IMR-90 (cell line): ENCODE data around the gene ENAH. TPM values are rescaled to one million over a fixed set of nuclear protein-coding genes. Genes with fewer than 3 reads are reported as not detected.

Source experiments
- ATAC-seq: fragments of 200-7000 bp; cut with Tn5 transposase; 2 replicates; pipeline ENCODE4 v1.9.1; 2020; ENCODE audit warnings: low read depth, mild to moderate bottlenecking, moderate library complexity
- BruUV-seq: library from RNA; stranded (reverse); fragments of 400-500 nt; replicated peaks from 2 replicates; lab custom pipeline; 2021; lab: Mats Ljungman, UMichigan
- CTCF ChIA-PET: fragments of 300-600 bp; formaldehyde crosslinking; extraction: SDS; loops from one replicate; lab custom pipeline; 2021; ENCODE audit warnings: antibody characterized with exemption; lab: Yijun Ruan, JAX
- POLR2A ChIA-PET: fragments of 300-600 bp; sonication (Branson Sonifier 250); formaldehyde crosslinking; loops from one replicate; lab custom pipeline; 2022; ENCODE audit warnings: antibody characterized with exemption; ENCODE audit not compliant: unreplicated experiment; lab: Charles Lee
- DNase-seq: peaks from one replicate; pipeline ENCODE4 v3.0.0; 2013
- H2AFZ ChIP-seq: replicated peaks from 2 replicates; pipeline ENCODE3; 2013; ENCODE audit warnings: low read length, mild to moderate bottlenecking; ENCODE audit not compliant: poor library complexity
- H2AK5ac ChIP-seq: 2 replicates; pipeline ENCODE4 v1.6.1; 2013; ENCODE audit warnings: low read depth, low read length, inconsistent platforms
- H2AK9ac ChIP-seq: replicated peaks from 2 replicates; pipeline ENCODE3; 2013; ENCODE audit warnings: mild to moderate bottlenecking, low read depth, low read length, moderate library complexity; ENCODE audit not compliant: poor library complexity
- H2BK120ac ChIP-seq: 2 replicates; pipeline ENCODE4 v1.6.1; 2013; ENCODE audit warnings: low read depth, low read length, inconsistent platforms
- H2BK15ac ChIP-seq: 3 replicates; pipeline ENCODE4 v1.6.1; 2013; ENCODE audit warnings: low read depth, low read length, inconsistent platforms
- H2BK20ac ChIP-seq: 2 replicates; pipeline ENCODE4 v1.6.1; 2013; ENCODE audit warnings: low read depth, mild to moderate bottlenecking, inconsistent platforms, low read length, moderate library complexity
- H2BK5ac ChIP-seq: 2 replicates; pipeline ENCODE4 v1.6.1; 2013; ENCODE audit warnings: mild to moderate bottlenecking, low read depth, low read length, inconsistent platforms; ENCODE audit not compliant: poor library complexity, severe bottlenecking
- H3K14ac ChIP-seq: replicated peaks from 2 replicates; pipeline ENCODE4 v1.6.1; 2013; ENCODE audit warnings: low read depth, low read length, inconsistent platforms
- H3K18ac ChIP-seq: 2 replicates; pipeline ENCODE4 v1.6.1; 2013; ENCODE audit warnings: low read depth, low read length, control low read depth
- H3K23ac ChIP-seq: 2 replicates; pipeline ENCODE4 v1.6.1; 2013; ENCODE audit warnings: low read depth, low read length, inconsistent platforms
- H3K27ac ChIP-seq: 2 replicates; pipeline ENCODE4 v1.5.1; 2013; ENCODE audit warnings: mild to moderate bottlenecking, control low read depth, low read length; ENCODE audit not compliant: insufficient read depth
- H3K27me3 ChIP-seq: 2 replicates; pipeline ENCODE4 v1.6.1; 2013; ENCODE audit warnings: low read length; ENCODE audit not compliant: control insufficient read depth, insufficient read depth
- H3K36me3 ChIP-seq: 2 replicates; pipeline ENCODE4 v1.6.1; 2013; ENCODE audit warnings: low read length, mixed read lengths; ENCODE audit not compliant: control insufficient read depth, insufficient read depth
- H3K4ac ChIP-seq: 2 replicates; pipeline ENCODE4 v1.6.1; 2013; ENCODE audit warnings: low read depth, low read length, inconsistent platforms
- H3K4me1 ChIP-seq: 2 replicates; pipeline ENCODE4 v1.6.1; 2013; ENCODE audit warnings: low read length, mixed read lengths; ENCODE audit not compliant: control insufficient read depth, insufficient read depth
- H3K4me2 ChIP-seq: 2 replicates; pipeline ENCODE4 v1.6.1; 2013; ENCODE audit warnings: low read depth, mild to moderate bottlenecking, control low read depth, low read length, moderate library complexity
- H3K4me3 ChIP-seq: 2 replicates; pipeline ENCODE4 v1.5.1; 2013; ENCODE audit warnings: low read depth, mild to moderate bottlenecking, control low read depth, low read length, moderate library complexity; ENCODE audit not compliant: insufficient read depth
- H3K56ac ChIP-seq: 2 replicates; pipeline ENCODE4 v1.6.1; 2013; ENCODE audit warnings: low read length, inconsistent platforms; ENCODE audit not compliant: insufficient read depth; ENCODE audit errors: extremely low read depth
- H3K79me1 ChIP-seq, 2 experiments: 2 replicates each; pipeline ENCODE4 v1.6.1; 2013; ENCODE audit warnings: low read length in 2 of 2, inconsistent platforms in 1 of 2, low read depth in 1 of 2
- H3K9ac ChIP-seq: 2 replicates; pipeline ENCODE4 v1.6.1; 2013; ENCODE audit warnings: low read depth, low read length, control low read depth
- H3K9me1 ChIP-seq: 2 replicates; pipeline ENCODE4 v1.6.1; 2013; ENCODE audit warnings: low read length, inconsistent platforms; ENCODE audit not compliant: insufficient read depth
- H3K9me3 ChIP-seq: 2 replicates; pipeline ENCODE4 v1.6.1; 2013; ENCODE audit warnings: low read length; ENCODE audit not compliant: control insufficient read depth, insufficient read depth
- H4K20me1 ChIP-seq: 2 replicates; pipeline ENCODE4 v1.6.1; 2013; ENCODE audit warnings: low read length, inconsistent platforms; ENCODE audit not compliant: insufficient read depth
- H4K5ac ChIP-seq: 2 replicates; pipeline ENCODE4 v1.6.1; 2013; ENCODE audit warnings: mild to moderate bottlenecking, low read depth, low read length, control low read depth
- H4K8ac ChIP-seq, 2 experiments: 2 replicates each; pipeline ENCODE4 v1.6.1; 2013; ENCODE audit warnings: low read depth in 2 of 2, low read length in 2 of 2, control low read depth in 1 of 2, inconsistent platforms in 1 of 2
- H4K91ac ChIP-seq: 2 replicates; pipeline ENCODE4 v1.6.1; 2013; ENCODE audit warnings: low read depth, low read length, inconsistent platforms; ENCODE audit not compliant: insufficient read depth
- BHLHE40 ChIP-seq: fragments of 150-350 bp; IDR thresholded peaks from 2 replicates; pipeline ENCODE4 v1.6.1; 2016; ENCODE audit warnings: mild to moderate bottlenecking, low read depth, low read length
- CHD1 ChIP-seq: IDR thresholded peaks from 2 replicates; pipeline ENCODE4 v1.6.1; 2012; ENCODE audit warnings: low read depth, low read length, improper control_type of control experiment
- CTCF ChIP-seq: conservative IDR thresholded peaks from 2 replicates; pipeline ENCODE4 v1.5.1; 2012; ENCODE audit warnings: mild to moderate bottlenecking, low read depth, low read length, improper control_type of control experiment
- ELK1 ChIP-seq: fragments of 150-350 bp; IDR thresholded peaks from 2 replicates; pipeline ENCODE4 v1.6.1; 2016; ENCODE audit warnings: low read depth, mild to moderate bottlenecking, low read length, moderate library complexity, borderline replicate concordance
- FOS ChIP-seq: fragments of 150-350 bp; IDR thresholded peaks from 2 replicates; pipeline ENCODE4 v1.6.1; 2016; ENCODE audit warnings: low read depth, low read length
- MAFK ChIP-seq: IDR thresholded peaks from 2 replicates; pipeline ENCODE4 v1.6.1; 2012; ENCODE audit warnings: low read depth, low read length, improper control_type of control experiment
- MXI1 ChIP-seq: IDR thresholded peaks from 2 replicates; pipeline ENCODE4 v1.6.1; 2012; ENCODE audit warnings: low read depth, mild to moderate bottlenecking, low read length, moderate library complexity, borderline replicate concordance
- RAD21 ChIP-seq: IDR thresholded peaks from 2 replicates; pipeline ENCODE4 v1.6.1; 2012; ENCODE audit warnings: low read length, improper control_type of control experiment
- RCOR1 ChIP-seq: IDR thresholded peaks from 2 replicates; pipeline ENCODE4 v1.6.1; 2012; ENCODE audit warnings: mild to moderate bottlenecking, low read length, improper control_type of control experiment; ENCODE audit not compliant: insufficient replicate concordance
- RFX5 ChIP-seq: IDR thresholded peaks from 2 replicates; pipeline ENCODE4 v1.8.0; 2012; ENCODE audit warnings: low read depth, mild to moderate bottlenecking, low read length, moderate library complexity
- USF2 ChIP-seq: fragments of 150-350 bp; IDR thresholded peaks from 2 replicates; pipeline ENCODE4 v1.6.1; 2017; ENCODE audit warnings: mild to moderate bottlenecking, antibody characterized with exemption, low read length, low read depth
- WGBS, 2 experiments: methylation state at CpG; one replicate each; pipeline versions ENCODE4 v1.1.5 to v1.1.7; 2013; ENCODE audit warnings: missing lambda C conversion rate in 2 of 2; ENCODE audit not compliant: insufficient read length in 1 of 2; ENCODE audit errors: extremely low coverage in 2 of 2; 5-methylcytosine and 5-hydroxymethylcytosine counted together
- dilution Hi-C: fragments of 300-500 bp; cut with HindIII; formaldehyde crosslinking; loops from one replicate; pipeline ENCODE4 v1.14.3; 2018; ENCODE audit warnings: low sequenced_read_pairs; ENCODE audit not compliant: unreplicated experiment
- in situ Hi-C: fragments of 300-500 bp; cut with MboI; formaldehyde crosslinking; loops from 3 replicates; pipeline ENCODE4 v1.14.3; 2019; ENCODE audit warnings: low sequenced_read_pairs, inconsistent platforms, mixed read lengths
- intact Hi-C: fragments of 100-400 bp; cut with micrococcal nuclease; formaldehyde crosslinking; loops from 2 replicates; pipeline ENCODE4 v1.10.0; 2022
- polyA plus RNA-seq, 3 experiments: library from polyadenylated mRNA; depleted of rRNA; stranded (reverse); fragments of >200 nt; gene quantifications; 2 replicates each; pipeline ENCODE4 v1.2.3, GENCODE V29; 2012; ENCODE audit warnings: low replicate concordance in 1 of 3
- total RNA-seq: library from RNA; depleted of rRNA; stranded (reverse); fragments of >200 nt; gene quantifications from 2 replicates; pipeline ENCODE4 v1.2.3, GENCODE V29; 2012

Gene ENAH
- total and polyA plus RNA-seq, 2 of the 4 experiments (the other 2 are of a cell fraction), result 61.3 to 86.9 TPM

GRCh38 chr1:225650179-225650578, 2.7 kb downstream of the ENAH start:
- no peak overlapping the region for H2BK120ac ChIP-seq
- no peaks in the 10 kb centered on the region for H3K9me1 ChIP-seq
- ChIA-PET CTCF (interaction anchor here (0.6 to 1.2 kb wide), 2 partner anchors 53 to 122 kb away, joined by 3 to 11 read pairs; no protein-coding TSS in a partner anchor), POLR2A (no interaction called here)
- no peak overlapping the region for H4K5ac ChIP-seq
- no peak overlapping the region for H4K91ac ChIP-seq
- no peak overlapping the region for H3K18ac ChIP-seq
- BruUV-seq, result no TSS peak
- dilution Hi-C loops, result no loop called here
- 13% methylated on average over 1 of the region's 5 CpGs; no CpG with 5 or more reads in 1 of the 2 experiments for WGBS, 2 experiments
- H2AFZ ChIP-seq, result no peak overlapping the region
- peaks cover 50% of the 10 kb centered on the region; the same call in 1 of the 2 replicates for H4K20me1 ChIP-seq
- H3K27me3 ChIP-seq, result no peaks in the 10 kb centered on the region
- H3K9ac ChIP-seq, result peak overlapping the region; percentile 28; the same call in 1 of the 2 replicates
- H3K9me3 ChIP-seq, result no peaks in the 10 kb centered on the region
- no peak overlapping the region for H4K8ac ChIP-seq
- H3K27ac ChIP-seq, result no peak overlapping the region
- intact Hi-C loops, result loop anchor here (5.0 to 10.0 kb wide), 3 partner anchors 98 to 325 kb away; no protein-coding TSS in a partner anchor
- ATAC-seq (no peak), DNase-seq (no peak)
- peaks cover 3 to 37% of the 10 kb centered on the region in 2 experiments; a peak in 3 of 4 replicates for H3K79me1 ChIP-seq
- no peak overlapping the region; the same call in 1 of the 2 replicates for H3K14ac ChIP-seq
- peak overlapping the region; percentile 94 for H3K4me3 ChIP-seq
- H2AK5ac ChIP-seq, result no peak overlapping the region
- no peak overlapping the region; the same call in 1 of the 2 replicates for H3K23ac ChIP-seq
- TF ChIP-seq BHLHE40, result no peak
- no peak for TF ChIP-seq MXI1
- TF ChIP-seq ELK1, result no peak
- TF ChIP-seq RAD21, result no peak
- TF ChIP-seq CTCF, result no peak
- no peak for TF ChIP-seq MAFK
- TF ChIP-seq USF2, result no peak
- TF ChIP-seq CHD1, result no peak
- TF ChIP-seq RFX5, result no peak
- no peak for TF ChIP-seq FOS
- TF ChIP-seq RCOR1, result no peak
- H3K4me1 ChIP-seq, result peaks cover 7% of the 10 kb centered on the region
- no peak overlapping the region for H3K4ac ChIP-seq
- no peak overlapping the region for H2BK15ac ChIP-seq
- in situ Hi-C loops, result no loop called here
- no peak overlapping the region for H2AK9ac ChIP-seq
- no peak overlapping the region for H3K56ac ChIP-seq
- no peak overlapping the region for H2BK20ac ChIP-seq
- peak overlapping the region; percentile 94 for H3K4me2 ChIP-seq
- no peaks in the 10 kb centered on the region for H3K36me3 ChIP-seq
- peak overlapping the region; percentile 23 for H2BK5ac ChIP-seq
